Measurements from ENCODE around the gene AMPD2.

DNA sequence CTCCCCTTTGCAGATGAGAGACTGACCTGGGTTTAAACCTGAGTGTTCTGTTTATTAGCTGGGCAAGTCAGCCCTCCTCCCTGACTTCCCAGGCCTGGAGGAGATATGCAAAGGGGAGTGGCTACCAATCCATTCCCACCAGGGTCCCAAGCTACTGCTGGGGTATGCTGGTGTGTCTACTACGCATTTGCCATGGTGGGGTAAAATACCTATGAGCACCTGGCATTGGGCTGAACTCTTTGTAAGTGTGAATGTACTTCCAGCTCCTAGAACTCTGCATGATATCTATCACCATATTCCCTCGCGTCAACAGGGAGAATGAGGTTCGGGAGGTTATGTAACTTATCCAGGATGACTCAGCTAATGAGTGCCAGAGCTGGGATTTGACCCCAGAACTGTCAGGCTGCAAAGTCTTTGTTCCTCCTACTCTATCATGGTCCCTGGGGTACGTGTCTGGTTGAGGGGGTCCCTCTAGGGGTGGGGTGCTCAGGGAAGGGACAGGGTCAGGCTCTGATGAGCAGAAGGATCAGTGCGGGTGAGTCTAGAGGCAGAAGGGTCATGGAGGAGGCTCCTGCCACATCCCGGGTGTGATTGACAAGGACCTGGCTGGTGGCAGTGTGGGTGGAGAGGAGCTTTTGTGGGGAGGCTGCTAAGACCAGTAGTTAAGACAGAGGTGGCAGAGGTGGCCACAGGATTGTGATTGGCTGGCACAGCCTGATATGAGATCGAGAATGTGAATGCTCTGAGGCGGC is 16.7 kb downstream of the AMPD2 start:
- TF ChIP-seq, protein P1, sequence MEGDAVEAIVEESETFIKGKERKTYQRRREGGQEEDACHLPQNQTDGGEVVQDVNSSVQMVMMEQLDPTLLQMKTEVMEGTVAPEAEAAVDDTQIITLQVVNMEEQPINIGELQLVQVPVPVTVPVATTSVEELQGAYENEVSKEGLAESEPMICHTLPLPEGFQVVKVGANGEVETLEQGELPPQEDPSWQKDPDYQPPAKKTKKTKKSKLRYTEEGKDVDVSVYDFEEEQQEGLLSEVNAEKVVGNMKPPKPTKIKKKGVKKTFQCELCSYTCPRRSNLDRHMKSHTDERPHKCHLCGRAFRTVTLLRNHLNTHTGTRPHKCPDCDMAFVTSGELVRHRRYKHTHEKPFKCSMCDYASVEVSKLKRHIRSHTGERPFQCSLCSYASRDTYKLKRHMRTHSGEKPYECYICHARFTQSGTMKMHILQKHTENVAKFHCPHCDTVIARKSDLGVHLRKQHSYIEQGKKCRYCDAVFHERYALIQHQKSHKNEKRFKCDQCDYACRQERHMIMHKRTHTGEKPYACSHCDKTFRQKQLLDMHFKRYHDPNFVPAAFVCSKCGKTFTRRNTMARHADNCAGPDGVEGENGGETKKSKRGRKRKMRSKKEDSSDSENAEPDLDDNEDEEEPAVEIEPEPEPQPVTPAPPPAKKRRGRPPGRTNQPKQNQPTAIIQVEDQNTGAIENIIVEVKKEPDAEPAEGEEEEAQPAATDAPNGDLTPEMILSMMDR (IDR thresholded peaks at IDR 0.05), result no peak
- TF ChIP-seq ZFX (IDR thresholded peaks at IDR 0.05; ENCODE audit: borderline replicate concordance), result no peak

Measured in 22Rv1 (cell line).